ENCODE measurements around the gene RPL38.

RPL38 gene

GRCh38 chr17:74190807-74191406, 12.6 kb upstream of the RPL38 start:
- in situ Hi-C loops (cut with MboI; ENCODE audit: low sequenced_read_pairs, unreplicated experiment) = no loop called here
- DNase-seq (ENCODE audit: low spot score) = no peak
- no peak for TF ChIP-seq CTCF (IDR thresholded peaks at IDR 0.05; ENCODE audit: borderline replicate concordance, control extremely low read depth, extremely low read depth, insufficient read depth, missing control alignments)

- no peak for DNase-seq (ENCODE audit: low spot score)
- no peak for TF ChIP-seq CTCF (IDR thresholded peaks at IDR 0.05; ENCODE audit: borderline replicate concordance, control extremely low read depth, extremely low read depth, insufficient read depth, missing control alignments)
- in situ Hi-C loops (cut with MboI; ENCODE audit: low sequenced_read_pairs, unreplicated experiment) = no loop called here
Observed at GRCh38 chr17:74192950-74193781, 10.3 kb upstream of the RPL38 start.

GRCh38 chr17:74194682-74195081, 8.8 kb upstream of the RPL38 start:
- TF ChIP-seq CTCF (IDR thresholded peaks at IDR 0.05; ENCODE audit: borderline replicate concordance, control extremely low read depth, extremely low read depth, insufficient read depth, missing control alignments) = no peak
- in situ Hi-C loops (cut with MboI; ENCODE audit: low sequenced_read_pairs, unreplicated experiment) = no loop called here
- DNase-seq (ENCODE audit: low spot score) = no peak

GRCh38 chr17:74196541-74197317, 6.7 kb upstream of the RPL38 start:
- in situ Hi-C loops (cut with MboI; ENCODE audit: low sequenced_read_pairs, unreplicated experiment) = no loop called here
- no peak for DNase-seq (ENCODE audit: low spot score)
- TF ChIP-seq CTCF (IDR thresholded peaks at IDR 0.05; ENCODE audit: borderline replicate concordance, control extremely low read depth, extremely low read depth, insufficient read depth, missing control alignments) = no peak

GRCh38 chr17:74197801-74198200, 5.7 kb upstream of the RPL38 start:
- TF ChIP-seq CTCF (IDR thresholded peaks at IDR 0.05; ENCODE audit: borderline replicate concordance, control extremely low read depth, extremely low read depth, insufficient read depth, missing control alignments) = no peak
- DNase-seq (ENCODE audit: low spot score) = no peak
- in situ Hi-C loops (cut with MboI; ENCODE audit: low sequenced_read_pairs, unreplicated experiment) = no loop called here

GRCh38 chr17:74198694-74199093, 4.8 kb upstream of the RPL38 start:
- DNase-seq (ENCODE audit: low spot score) = no peak
- in situ Hi-C loops (cut with MboI; ENCODE audit: low sequenced_read_pairs, unreplicated experiment) = no loop called here
- no peak for TF ChIP-seq CTCF (IDR thresholded peaks at IDR 0.05; ENCODE audit: borderline replicate concordance, control extremely low read depth, extremely low read depth, insufficient read depth, missing control alignments)

Measured in GM13976 (cell line).